ENCODE measurements around the gene CDH12.

DNA sequence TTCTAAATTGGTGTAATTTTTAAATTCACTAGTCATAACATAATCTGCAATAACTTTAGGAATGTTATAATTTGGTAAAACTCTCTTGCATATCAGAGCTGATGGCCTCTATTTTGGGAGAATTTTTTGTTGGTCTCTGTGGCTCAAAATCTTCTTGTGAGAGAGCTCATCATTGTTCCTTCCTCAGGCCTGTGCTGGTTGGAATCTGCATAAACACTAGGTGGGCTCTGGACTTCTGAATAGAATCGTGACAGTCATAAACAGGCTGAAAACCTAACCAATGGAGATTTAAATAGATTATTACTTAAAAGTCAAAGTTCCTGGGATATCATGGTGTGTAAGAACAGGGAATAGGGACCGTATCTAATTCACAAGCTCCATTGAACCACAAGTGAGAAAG lies 1129.6 kb downstream of the CDH12 start:
- TF ChIP-seq, protein P1, sequence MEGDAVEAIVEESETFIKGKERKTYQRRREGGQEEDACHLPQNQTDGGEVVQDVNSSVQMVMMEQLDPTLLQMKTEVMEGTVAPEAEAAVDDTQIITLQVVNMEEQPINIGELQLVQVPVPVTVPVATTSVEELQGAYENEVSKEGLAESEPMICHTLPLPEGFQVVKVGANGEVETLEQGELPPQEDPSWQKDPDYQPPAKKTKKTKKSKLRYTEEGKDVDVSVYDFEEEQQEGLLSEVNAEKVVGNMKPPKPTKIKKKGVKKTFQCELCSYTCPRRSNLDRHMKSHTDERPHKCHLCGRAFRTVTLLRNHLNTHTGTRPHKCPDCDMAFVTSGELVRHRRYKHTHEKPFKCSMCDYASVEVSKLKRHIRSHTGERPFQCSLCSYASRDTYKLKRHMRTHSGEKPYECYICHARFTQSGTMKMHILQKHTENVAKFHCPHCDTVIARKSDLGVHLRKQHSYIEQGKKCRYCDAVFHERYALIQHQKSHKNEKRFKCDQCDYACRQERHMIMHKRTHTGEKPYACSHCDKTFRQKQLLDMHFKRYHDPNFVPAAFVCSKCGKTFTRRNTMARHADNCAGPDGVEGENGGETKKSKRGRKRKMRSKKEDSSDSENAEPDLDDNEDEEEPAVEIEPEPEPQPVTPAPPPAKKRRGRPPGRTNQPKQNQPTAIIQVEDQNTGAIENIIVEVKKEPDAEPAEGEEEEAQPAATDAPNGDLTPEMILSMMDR (IDR thresholded peaks at IDR 0.05): no peak
- TF ChIP-seq EP300 (IDR thresholded peaks at IDR 0.05): no peak
